K562 (cell line): Measurements from ENCODE around the gene PLXNA2.

Experiments
- ATF7 ChIP-seq: fragments of 450-650 bp; IDR thresholded peaks from 2 replicates; pipeline ENCODE4 v1.7.1; 2014; ENCODE audit warnings: mild to moderate bottlenecking, moderate library complexity
- BRCA1 ChIP-seq, 2 experiments: fragments of 450-650 bp in 1 of 2; sonication (generic) in 1 of 2; formaldehyde crosslinking in 1 of 2; IDR thresholded peaks; 2 replicates each; pipeline versions ENCODE4 v1.5.0 to v1.6.1; 2017 to 2020; ENCODE audit warnings: mild to moderate bottlenecking in 1 of 2, missing genetic modification reagents in 1 of 2
- CTCF ChIP-seq, 3 experiments: IDR thresholded peaks in 2 of 3; conservative IDR thresholded peaks in 1 of 3; 2 replicates each; pipeline ENCODE4 v1.5.1; 2011 to 2012; ENCODE audit warnings: low read length in 3 of 3, mild to moderate bottlenecking in 3 of 3, control low read depth in 2 of 3, improper control_type of control experiment in 1 of 3, inconsistent platforms in 1 of 3, low read depth in 1 of 3, mixed read lengths in 1 of 3, moderate library complexity in 1 of 3; ENCODE audit not compliant: insufficient read depth in 2 of 3
- E2F5 ChIP-seq: sonication (generic); formaldehyde crosslinking; IDR thresholded peaks from 2 replicates; pipeline ENCODE4 v1.8.0; 2022; ENCODE audit warnings: mild to moderate bottlenecking, missing genetic modification reagents
- EP300 ChIP-seq: IDR thresholded peaks from 2 replicates; pipeline ENCODE4 v1.6.1; 2012; ENCODE audit warnings: low read length, improper control_type of control experiment
- JUNB ChIP-seq: fragments of 450-650 bp; formaldehyde crosslinking; conservative IDR thresholded peaks from 2 replicates; pipeline ENCODE4 v1.4.0; 2020; ENCODE audit warnings: mild to moderate bottlenecking
- NR1H2 ChIP-seq: sonication (generic); formaldehyde crosslinking; IDR thresholded peaks from 2 replicates; pipeline ENCODE4 v1.4.0; 2020; ENCODE audit warnings: mild to moderate bottlenecking, missing genetic modification reagents
- POLR2A ChIP-seq: fragments of 450-650 bp; conservative IDR thresholded peaks from 2 replicates; pipeline ENCODE4 v1.6.1; 2016
- RAD21 ChIP-seq, 2 experiments: fragments of 250-450 bp in 1 of 2; fragments of 450-650 bp in 1 of 2; sonication (Bioruptor Pico) in 1 of 2; formaldehyde crosslinking in 1 of 2; IDR thresholded peaks in 1 of 2; conservative IDR thresholded peaks in 1 of 2; 2 replicates each; pipeline versions ENCODE4 v1.4.0 to v1.8.0; 2020 to 2022; ENCODE audit warnings: mild to moderate bottlenecking in 2 of 2, moderate library complexity in 1 of 2
- XRCC4 ChIP-seq: IDR thresholded peaks from one replicate; pipeline ENCODE4 v1.6.1; 2011; ENCODE audit not compliant: insufficient read depth, insufficient read length; ENCODE audit errors: extremely low read depth
- ZNF354B ChIP-seq: fragments of 250-450 bp; sonication (Bioruptor Pico); IDR thresholded peaks from 2 replicates; pipeline ENCODE4 v1.4.0; 2020
- ZNF398 ChIP-seq: fragments of 250-450 bp; sonication (Bioruptor Pico); IDR thresholded peaks from 2 replicates; pipeline ENCODE4 v1.8.0; 2021; ENCODE audit warnings: moderate library complexity, mild to moderate bottlenecking, inconsistent platforms

GRCh38 chr1:208057056-208057455, 187.1 kb downstream of the PLXNA2 start:
- TF ChIP-seq E2F5 (no peak), RAD21 (CRISPR knock-in tag; conservative IDR thresholded peaks at IDR 0.05 in 1 of 2, IDR thresholded peaks at IDR 0.05 in 1 of 2) (no peak), XRCC4 (no peak), CTCF (IDR thresholded peaks at IDR 0.05 in 2 of 3, conservative IDR thresholded peaks at IDR 0.05 in 1 of 3; ENCODE audit: insufficient read depth in 2 of 3, low read depth in 1 of 3, low read length in 3 of 3) (no peak), BRCA1 (IDR thresholded peaks at IDR 0.05) (no peak), BRCA1 (CRISPR knock-in tag; IDR thresholded peaks at IDR 0.05) (no peak), ATF7 (no peak), JUNB (CRISPR knock-in tag) (no peak), ZNF398 (CRISPR knock-in tag) (no peak), NR1H2 (CRISPR knock-in tag) (no peak), ZNF354B (CRISPR knock-in tag) (no peak), EP300 (no peak), POLR2A (no peak)
